ENCODE measurements around the gene FXYD1.

The FXYD1 gene

GRCh38 chr19:35140207-35140961 lies 1.8 kb downstream of the FXYD1 start:
- TF ChIP-seq CTCF (IDR thresholded peaks at IDR 0.05; ENCODE audit: insufficient read depth, low read depth, low read length, missing control alignments) = no peak
- DNase-seq (ENCODE audit: low read depth) = no peak
- H3K4me3 ChIP-seq (ENCODE audit: low read depth, low read length) = no peak overlapping the region

GRCh38 chr19:35140962-35141836 lies 2.6 kb downstream of the FXYD1 start:
- H3K4me3 ChIP-seq (ENCODE audit: low read depth, low read length) = no peak overlapping the region
- TF ChIP-seq CTCF (IDR thresholded peaks at IDR 0.05; ENCODE audit: insufficient read depth, low read depth, low read length, missing control alignments) = peak; percentile 57
- DNase-seq (ENCODE audit: low read depth) = peak; percentile 92

GRCh38 chr19:35141837-35142605 lies 3.4 kb downstream of the FXYD1 start:
- no peak overlapping the region for H3K4me3 ChIP-seq (ENCODE audit: low read depth, low read length)
- no peak for TF ChIP-seq CTCF (IDR thresholded peaks at IDR 0.05; ENCODE audit: insufficient read depth, low read depth, low read length, missing control alignments)
- no peak for DNase-seq (ENCODE audit: low read depth)

GRCh38 chr19:35142606-35143230 lies 4.1 kb downstream of the FXYD1 start:
- TF ChIP-seq CTCF (IDR thresholded peaks at IDR 0.05; ENCODE audit: insufficient read depth, low read depth, low read length, missing control alignments) = peak; percentile 48
- no peak overlapping the region for H3K4me3 ChIP-seq (ENCODE audit: low read depth, low read length)
- DNase-seq (ENCODE audit: low read depth) = peak; percentile 62

GRCh38 chr19:35143231-35143715 lies 4.6 kb downstream of the FXYD1 start, which contains the start of gene FXYD7:
TSS of gene FXYD7 (plus strand) at chr19:35143255. CDS start at chr19:35143334, 79 bp downstream.
- no peak for TF ChIP-seq CTCF (IDR thresholded peaks at IDR 0.05; ENCODE audit: insufficient read depth, low read depth, low read length, missing control alignments)
- no peak for DNase-seq (ENCODE audit: low read depth)
- H3K4me3 ChIP-seq (ENCODE audit: low read depth, low read length) = no peak within 1 kb of the TSS

GRCh38 chr19:35143818-35144217 lies 5.2 kb downstream of the FXYD1 start:
- no peak for DNase-seq (ENCODE audit: low read depth)
- no peak for TF ChIP-seq CTCF (IDR thresholded peaks at IDR 0.05; ENCODE audit: insufficient read depth, low read depth, low read length, missing control alignments)
- no peak overlapping the region for H3K4me3 ChIP-seq (ENCODE audit: low read depth, low read length)

Measured in GM12865 (cell line).